COLO668 (cell line): Measurements from ENCODE around the gene GLRX3.

Experiments used
- DNase-seq: peaks from one replicate; lab custom pipeline; 2025; ENCODE audit not compliant: unreplicated experiment; lab: John Stamatoyannopoulos, UW

The GLRX3 gene

DNA sequence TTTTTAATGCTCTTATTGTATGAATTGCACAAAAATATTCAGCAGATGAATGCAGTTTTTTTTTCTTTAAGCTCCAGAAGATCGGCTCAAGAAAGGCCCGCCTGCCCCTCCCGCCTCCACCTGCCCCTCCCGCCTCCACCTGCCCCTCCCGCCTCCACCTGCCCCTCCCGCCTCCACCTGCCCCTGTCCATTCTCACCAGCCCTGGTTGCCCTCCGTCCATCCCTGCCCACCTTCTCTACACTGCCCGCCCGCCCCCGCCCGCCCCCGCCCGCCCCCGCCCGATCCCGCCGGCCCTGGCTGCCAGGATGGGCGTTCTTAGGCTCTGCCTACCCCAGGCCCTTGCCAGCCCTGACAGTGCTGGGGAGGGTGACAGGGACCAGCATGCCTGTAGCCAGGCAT, 67.4 kb downstream of the GLRX3 start:
- no peak for DNase-seq

DNA sequence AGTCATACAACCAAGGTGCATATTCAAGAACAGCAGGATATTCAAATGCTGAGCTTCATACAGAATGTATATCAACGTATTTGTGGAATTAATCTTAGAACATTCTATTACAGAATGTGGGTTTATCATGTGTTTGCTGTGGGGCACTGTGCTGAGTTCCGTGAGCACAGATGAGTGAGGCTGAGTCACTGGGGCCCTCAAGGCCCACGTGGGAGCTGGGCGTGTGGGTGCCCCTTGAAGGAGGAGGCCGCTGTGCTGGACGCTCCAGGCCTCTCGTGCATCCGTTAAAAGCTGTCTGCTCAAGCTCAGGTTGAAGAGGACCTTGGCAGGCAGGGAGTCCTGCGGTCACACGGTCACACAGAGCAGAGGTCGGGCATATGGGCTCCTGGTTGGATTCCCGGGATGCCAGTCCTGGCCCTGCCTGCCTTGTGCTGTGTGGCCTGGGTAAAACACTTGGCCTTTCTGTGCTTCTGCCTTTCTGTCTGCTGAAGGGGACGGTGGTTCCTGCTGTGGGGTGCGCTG, 70.1 kb downstream of the GLRX3 start:
- DNase-seq = no peak

DNA sequence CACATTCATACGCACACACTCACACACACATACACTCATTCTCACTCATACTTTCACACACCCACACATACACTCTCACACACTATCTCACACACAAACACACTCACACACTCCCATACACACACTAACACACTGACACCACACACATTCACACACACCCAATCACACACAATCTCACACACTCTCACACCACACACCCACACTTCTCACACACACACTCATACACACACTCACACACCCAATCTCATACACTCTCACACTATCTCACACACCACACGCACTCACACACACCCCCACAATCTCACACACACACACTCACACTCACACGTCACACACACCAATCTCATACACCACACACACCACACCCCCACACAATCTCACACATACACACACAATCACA, 71.0 kb downstream of the GLRX3 start:
- DNase-seq = no peak

DNA sequence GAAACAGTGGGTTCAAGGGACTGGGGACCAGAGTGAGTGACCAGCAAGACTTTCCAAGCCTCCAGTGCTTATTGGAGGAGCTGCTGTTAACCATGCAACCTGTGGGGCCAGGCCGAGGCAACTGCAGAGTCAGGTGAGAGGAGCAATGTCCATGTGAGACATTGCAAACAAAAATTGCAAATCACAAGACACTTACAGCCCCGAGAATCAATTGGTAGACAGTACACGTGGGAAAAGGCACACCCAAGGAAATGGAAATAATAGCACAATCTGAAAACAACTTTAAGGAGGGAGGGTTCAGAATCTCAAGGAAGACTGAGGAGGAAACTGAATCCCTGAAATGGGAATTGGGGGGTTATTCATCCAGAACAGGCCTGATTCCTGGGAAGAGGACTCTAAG, 72.6 kb downstream of the GLRX3 start:
- DNase-seq = no peak

DNA sequence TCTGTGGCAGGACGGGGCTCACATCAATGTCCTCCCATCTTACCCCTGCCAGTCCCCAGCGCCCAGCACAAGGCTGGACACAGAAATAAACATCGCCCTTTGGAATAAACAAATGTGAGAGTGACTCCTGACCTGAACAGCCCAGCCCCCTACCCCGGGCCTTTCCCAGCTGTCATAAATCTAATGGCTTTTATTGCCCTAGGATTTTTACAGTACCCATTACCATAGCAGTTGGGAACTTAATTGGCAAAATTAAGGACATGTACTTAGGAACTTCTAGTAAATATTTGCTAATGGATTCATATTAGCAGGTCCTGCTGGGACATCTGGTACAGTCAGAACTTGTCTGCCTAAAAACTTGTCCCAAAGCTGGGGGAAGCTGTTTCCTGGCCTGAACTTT, 76.6 kb downstream of the GLRX3 start:
- DNase-seq = no peak

DNA sequence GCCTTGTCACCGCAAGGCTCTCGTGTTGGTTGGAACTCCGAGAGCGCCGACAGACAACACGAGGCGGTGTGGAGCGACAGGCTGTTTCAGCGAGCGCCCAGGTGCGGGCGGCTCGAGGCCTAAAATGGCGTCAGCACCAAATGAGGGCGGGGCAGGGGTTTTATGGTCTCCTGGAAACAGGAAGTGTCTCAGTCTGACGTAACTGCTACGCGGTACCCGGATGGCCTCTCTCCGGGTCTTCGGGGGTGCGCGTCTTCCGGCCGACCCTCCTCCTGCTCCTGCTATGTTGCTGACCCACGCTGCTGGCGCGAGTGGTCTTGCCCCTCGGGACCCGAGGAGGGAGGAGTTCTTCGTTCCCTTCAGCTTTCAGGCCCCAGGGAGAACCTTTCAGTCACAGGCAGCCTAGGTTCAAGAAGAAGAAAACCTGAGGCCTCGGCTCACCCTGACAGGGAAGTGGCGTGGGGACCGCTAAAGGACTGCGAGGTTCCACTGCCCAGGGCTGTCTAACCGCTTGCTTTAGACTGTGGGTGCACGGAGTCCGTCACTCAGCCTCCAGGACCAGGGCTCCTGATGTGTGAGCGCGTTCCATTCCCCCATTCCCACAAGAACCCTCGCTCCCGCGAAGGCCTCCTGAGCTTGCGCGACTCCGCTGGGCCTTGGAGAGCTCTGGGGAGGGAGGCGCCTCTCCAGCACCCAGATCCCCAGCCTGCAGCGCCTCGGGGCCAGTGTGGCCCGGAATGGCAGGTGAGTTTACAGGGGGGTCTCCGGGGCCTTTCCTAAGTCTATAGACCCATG, 77.3 kb downstream of the GLRX3 start:
- DNase-seq = no peak

DNA sequence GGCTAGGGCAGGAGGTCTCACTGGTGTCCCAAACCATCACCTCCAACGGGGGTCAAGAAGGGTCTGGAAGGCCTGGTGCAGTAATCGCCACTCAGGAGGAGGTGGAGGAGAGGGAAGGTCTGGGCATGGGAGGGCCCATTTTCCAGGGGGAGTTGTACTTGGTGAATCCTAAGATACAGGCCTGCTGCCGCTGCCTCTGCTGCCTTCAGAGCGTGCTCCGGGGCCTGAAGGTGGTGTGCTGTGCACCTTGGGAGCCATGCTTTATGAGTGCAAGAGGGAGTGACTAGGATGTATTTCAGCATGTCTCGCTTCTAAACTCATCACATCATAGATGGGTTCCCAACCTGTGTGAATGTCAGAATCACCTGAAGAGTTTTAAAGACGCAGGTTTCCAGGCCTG, 78.2 kb downstream of the GLRX3 start:
- DNase-seq = no peak

DNA sequence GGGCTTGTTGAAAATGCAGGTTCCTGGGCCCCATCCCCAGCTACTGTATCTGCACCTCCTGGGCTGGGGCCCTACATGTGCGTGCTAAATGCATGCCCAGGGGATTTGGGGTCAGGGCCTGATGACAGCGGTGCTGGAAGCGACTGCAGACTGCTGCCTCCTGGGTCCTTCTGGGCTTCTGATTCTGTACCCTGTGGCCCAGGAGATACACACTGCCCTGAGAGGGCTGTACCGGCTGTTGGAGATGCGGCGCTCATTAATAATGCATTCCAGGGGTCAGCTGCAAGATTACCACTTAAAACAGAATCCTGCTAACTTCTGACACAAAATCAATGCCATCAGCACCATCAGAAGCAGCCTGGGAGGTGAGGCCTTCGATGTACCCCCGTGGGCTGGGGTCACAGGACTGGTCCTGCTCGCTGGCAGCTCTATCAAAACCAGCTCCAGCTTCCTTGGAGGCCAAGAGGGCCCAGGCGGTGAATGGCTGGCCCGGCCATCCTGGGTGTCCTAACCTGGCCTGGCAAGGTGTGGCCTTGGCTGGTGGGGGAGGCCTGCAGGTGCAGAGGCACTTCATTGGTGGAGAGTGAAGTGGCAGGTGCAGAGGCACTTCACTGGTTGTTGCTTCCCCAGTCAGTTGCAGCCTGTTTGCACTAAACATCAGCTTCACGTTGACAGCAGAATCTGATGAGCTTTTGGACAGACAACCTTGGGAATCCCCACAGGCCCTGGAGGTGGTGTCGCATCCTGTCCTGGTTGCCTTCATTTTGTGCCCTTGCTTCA, 79.2 kb downstream of the GLRX3 start:
- peak; percentile 3 for DNase-seq

DNA sequence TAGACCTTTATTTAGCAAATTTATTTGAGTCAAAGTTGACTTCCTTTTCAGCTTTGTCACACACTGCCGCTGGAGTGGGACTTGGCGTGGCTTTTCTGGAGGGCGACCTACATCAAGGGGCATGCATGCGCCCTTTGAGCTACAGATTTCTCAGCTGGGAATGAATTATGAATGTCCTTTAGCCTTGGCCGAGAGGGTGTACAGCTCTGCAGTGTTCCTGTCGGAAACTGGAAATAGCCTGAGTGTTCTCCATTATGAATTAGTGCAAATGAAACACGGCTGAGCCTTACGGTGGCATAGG, 79.7 kb downstream of the GLRX3 start:
- DNase-seq = no peak

DNA sequence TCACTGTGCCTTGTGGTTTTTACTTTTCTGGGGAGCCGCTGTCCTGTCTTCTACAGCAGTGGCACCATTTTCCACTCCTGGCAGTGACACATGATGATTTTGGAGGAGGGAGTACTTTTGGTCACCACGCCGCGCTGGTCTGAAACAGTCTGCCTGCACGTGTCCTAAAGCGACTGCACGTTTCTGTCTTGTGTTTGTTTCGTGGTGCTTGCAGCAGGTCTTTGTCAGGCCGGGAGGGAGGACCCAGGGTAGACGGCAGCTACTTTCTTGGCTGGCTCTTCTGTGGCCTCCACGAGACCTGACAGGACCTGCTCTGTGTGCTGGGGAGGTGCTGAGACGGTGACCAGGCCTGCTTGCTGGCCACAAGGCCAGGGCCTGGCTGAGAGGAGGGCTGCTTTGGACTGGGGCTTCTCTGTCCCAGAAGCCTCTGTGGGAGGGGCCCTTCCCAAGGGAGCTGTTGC, 82.0 kb downstream of the GLRX3 start:
- DNase-seq = no peak

DNA sequence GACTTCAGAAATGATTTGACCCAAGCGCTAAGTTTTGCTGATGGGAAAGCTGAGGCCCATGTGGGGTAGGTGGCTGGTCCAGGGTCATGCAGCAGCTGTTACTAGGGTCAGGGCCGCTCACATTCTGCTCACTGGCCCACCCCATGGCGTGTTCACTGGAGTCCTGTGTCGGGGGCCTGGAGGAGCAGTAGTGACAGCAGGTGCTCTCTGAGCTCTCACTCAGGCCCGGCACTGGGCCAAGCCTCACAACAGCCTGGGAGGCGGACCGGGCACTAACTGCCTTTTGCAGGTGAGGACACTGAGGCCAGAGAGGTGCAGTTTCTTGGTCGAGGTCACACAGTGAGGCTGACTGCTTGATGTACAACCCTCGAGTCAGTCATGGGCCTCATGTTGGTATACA, 82.7 kb downstream of the GLRX3 start:
- DNase-seq = no peak

DNA sequence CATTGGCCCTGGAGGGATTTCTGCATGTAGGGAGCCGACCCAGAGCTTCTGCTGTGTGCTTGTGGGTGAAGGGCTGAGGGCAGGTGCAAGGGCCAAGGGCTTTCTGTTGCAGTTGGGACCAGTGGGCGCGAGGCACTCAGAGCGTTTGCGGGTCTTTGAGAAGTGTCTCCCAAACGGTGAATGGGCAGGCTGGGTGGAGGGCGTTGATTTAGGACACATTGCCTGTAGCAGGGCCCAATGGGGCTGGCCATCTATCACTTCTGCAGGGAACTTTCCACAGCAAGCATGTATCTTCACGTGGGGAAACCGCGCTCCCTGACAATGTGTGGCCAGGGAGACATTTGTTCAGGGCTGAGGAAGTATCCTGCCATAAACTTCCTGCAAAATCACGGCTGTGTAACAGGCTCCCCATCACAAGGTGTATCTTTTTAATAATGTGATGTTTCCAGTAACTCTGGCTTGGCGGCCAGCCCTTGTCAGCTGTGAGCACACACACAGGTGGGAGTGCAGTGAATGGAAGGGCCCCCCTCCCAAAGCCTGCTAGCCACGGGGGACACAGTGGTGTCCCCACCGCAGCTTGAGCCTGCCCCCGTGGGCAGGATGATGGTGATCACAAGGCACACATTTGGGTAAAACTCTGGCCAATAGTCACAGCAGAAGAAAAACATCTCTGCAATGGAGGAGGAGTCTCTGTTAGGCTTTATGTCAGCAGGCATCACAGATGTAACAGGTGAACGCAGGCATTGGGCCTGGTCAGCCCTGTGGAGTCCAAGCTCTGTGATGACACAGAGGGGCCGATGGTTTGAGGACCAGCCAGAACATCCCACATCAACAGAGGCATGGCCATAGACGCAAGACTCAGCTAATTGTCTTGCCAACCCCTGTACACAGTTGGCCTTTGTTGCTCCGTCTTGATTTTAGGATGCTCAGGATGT, 84.3 kb downstream of the GLRX3 start:
- DNase-seq = no peak

DNA sequence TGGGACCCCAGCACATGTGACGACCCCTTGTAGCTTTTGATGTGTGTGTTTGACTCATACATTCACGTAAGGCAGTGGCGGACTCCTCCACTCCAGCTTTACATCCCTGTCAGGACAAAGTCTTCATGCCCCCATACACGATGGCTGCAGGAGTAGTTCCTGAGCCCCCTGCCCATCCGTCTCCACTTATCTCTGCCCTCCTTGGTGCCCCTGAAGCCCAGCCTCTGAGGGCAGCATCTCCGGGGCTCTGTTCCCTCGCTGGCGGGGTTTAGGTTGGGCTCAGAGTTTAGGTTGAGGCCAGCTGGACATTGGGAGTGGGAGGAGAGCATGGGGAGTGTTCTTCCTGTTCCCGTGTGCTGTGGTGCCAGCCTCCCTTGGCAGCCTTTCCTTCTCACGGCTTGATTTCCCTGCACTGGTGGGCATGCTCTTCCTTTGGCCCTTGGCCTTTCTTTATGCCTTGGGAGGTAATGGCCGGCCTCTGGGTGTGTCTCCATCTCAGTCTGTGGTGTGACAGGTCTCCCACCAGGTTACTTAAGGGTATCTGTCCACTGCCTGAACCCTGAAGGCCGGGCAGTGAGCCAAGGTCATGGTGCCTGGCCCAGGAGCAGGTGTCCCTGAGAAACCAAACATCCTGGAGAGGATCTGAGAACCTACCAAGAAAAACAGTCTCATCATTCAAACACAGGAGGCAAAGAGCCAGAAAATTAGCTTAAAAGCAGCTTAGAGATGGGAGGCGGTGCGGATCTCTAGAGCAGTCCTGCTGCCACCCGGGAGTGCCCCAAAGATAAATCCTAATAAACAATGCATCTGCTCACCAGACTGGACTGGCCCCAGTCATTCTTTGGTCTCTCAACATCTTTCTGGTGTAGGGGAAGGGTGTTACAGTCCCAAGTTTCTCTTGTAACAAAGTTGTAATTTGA, 85.5 kb downstream of the GLRX3 start:
- DNase-seq = no peak

DNA sequence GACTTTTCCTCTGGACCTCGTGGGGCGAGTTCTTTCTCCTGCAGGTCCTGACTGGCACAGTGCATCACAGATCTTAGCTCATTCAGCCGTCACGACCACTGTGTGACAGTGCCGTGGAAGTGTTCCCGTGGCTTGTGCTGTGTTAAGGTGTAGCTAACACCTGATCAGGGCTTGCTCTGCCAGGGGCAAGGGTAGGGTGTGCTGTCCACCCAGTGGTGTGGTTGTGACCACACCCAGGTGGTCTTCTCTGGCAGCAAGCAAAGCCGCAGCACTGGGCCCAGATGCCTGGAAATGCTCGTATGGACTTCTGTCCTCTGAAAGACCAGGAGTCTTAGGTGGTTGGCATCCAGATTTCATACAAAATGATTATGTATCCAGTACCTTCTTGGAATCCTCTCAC, 86.2 kb downstream of the GLRX3 start:
- DNase-seq = no peak

DNA sequence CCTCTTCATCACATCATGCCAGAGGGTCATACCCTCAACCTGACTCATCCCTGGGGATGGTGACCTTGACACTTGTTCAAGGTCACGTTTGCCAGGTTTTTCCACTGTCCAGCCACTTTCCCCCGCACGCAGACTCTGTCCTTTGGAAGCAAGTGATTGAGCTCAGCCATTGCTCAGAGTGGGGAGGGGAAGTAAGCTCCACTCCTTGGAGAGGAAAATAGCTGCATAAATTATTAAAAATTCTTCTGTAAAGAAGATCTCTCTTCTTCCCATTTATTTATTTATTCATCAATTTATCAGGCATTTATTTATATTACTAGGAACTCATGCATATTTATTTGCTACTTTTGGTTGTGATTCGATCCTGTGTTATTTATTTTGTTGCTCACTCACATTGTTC, 88.0 kb downstream of the GLRX3 start:
- DNase-seq = no peak

DNA sequence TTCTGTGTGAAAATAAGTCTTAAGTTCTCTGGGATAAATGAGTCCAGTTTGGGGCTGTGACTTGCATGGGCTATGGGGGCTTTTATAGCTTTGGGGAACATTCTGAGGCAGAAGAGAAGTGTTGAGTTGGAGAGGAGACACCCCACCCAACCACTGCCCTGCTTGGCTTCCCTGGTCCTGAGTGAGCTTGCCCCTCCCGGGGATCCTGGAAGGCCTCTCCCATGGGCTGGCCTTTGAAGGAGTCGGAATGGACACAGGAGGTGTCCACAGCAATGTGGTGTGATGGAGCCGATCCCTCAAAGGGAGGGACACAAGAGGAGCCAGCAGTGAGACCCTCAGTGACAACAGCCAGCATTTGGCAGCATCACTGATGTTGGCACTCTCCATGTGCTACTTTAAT, 89.8 kb downstream of the GLRX3 start:
- DNase-seq = no peak

DNA sequence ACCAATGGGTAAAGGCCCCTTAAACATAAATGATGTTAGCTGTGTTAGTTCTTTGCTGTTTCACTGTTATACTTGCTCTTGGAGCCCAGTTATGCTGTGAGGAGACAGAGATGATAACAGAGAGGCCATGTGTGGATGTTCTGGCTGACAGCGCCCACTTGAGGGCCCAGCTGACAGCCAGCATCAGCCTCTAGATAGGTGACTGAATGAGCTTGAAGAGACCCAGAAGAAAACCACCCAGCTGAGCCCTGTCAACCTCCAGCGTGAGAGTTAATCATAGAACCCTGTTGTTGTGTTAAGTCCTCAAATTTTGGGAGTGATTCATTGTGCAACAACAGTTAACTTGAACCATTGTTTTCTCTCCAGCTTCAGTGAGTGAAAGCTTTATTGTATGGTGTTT, 91.7 kb downstream of the GLRX3 start:
- no peak for DNase-seq
